Activated naive CD4-positive, alpha-beta T cell treated with Interleukin-2 at 50 U/mL for 16 hours (primary cell): ENCODE results near the gene ZBTB48.

Experiments used
- DNase-seq: peaks from one replicate; pipeline ENCODE4 v3.0.0-alpha.2; 2020

Gene ZBTB48

GRCh38 chr1:6574025-6574620, 5.7 kb upstream of the ZBTB48 start:
- DNase-seq, result no peak

- DNase-seq, result no peak
Measured at GRCh38 chr1:6574818-6575217, 5.0 kb upstream of the ZBTB48 start.

GRCh38 chr1:6577831-6578525, 1.8 kb upstream of the ZBTB48 start:
- DNase-seq, result no peak

- DNase-seq, result no peak
Measured at GRCh38 chr1:6578624-6579373, 995 bp upstream of the ZBTB48 start.

GRCh38 chr1:6580119-6580592, 362 bp downstream of the ZBTB48 start:
- no peak for DNase-seq

- DNase-seq, result no peak
Measured at GRCh38 chr1:6580593-6581409, 1.0 kb downstream of the ZBTB48 start.

- DNase-seq, result no peak
Measured at GRCh38 chr1:6581561-6582305, 1.9 kb downstream of the ZBTB48 start.

- no peak for DNase-seq
Measured at GRCh38 chr1:6582370-6582769, 2.6 kb downstream of the ZBTB48 start.

- DNase-seq, result no peak
Measured at GRCh38 chr1:6584126-6585080, 4.6 kb downstream of the ZBTB48 start.

GRCh38 chr1:6585081-6585722, 5.4 kb downstream of the ZBTB48 start:
- no peak for DNase-seq

GRCh38 chr1:6585841-6586240, 6.0 kb downstream of the ZBTB48 start:
- no peak for DNase-seq

GRCh38 chr1:6586404-6586816, 6.6 kb downstream of the ZBTB48 start:
- DNase-seq, result no peak

- DNase-seq, result no peak
Measured at GRCh38 chr1:6587261-6588005, 7.6 kb downstream of the ZBTB48 start.

- no peak for DNase-seq
Measured at GRCh38 chr1:6588128-6588892, 8.5 kb downstream of the ZBTB48 start.

- DNase-seq, result no peak
Measured at GRCh38 chr1:6588893-6589520, 9.2 kb downstream of the ZBTB48 start.

GRCh38 chr1:6590046-6590445, 10.3 kb downstream of the ZBTB48 start:
- no peak for DNase-seq

- DNase-seq, result no peak
Measured at GRCh38 chr1:6591222-6591621, 11.4 kb downstream of the ZBTB48 start.

- DNase-seq, result no peak
Measured at GRCh38 chr1:6591644-6592043, 11.8 kb downstream of the ZBTB48 start.

- DNase-seq, result no peak
Measured at GRCh38 chr1:6592441-6592840, 12.6 kb downstream of the ZBTB48 start.
